ENCODE results near the gene NACA2.

NACA2 gene

GRCh38 chr17:61543786-61544415, 47.1 kb downstream of the NACA2 start:
- no peak for DNase-seq

- DNase-seq, result no peak
Observed at GRCh38 chr17:61542027-61542426, 49.0 kb downstream of the NACA2 start.

GRCh38 chr17:61540874-61541273, 50.1 kb downstream of the NACA2 start:
- DNase-seq, result no peak
